Measurements from ENCODE around the gene ZKSCAN8.
A peak's percentile ranks its signal among the peaks of the same experiment; 100 is the strongest.
"Not testable (repeated sequence)": the region's sequence is repeated elsewhere in the genome, so short reads cannot be mapped to it uniquely, and the experiment has no call there.

ZKSCAN8 gene

GRCh38 chr6:28141500-28142329, at the start of gene ZKSCAN8:
Gene ZKSCAN8, plus strand, starts transcription at chr6:28141883. Its CDS starts 6,525 bp downstream, at chr6:28148408.
- peak; percentile 86 for DNase-seq

GRCh38 chr6:28102222-28102621, 39.5 kb upstream of the ZKSCAN8 start:
- not testable (repeated sequence) for DNase-seq

GRCh38 chr6:28102699-28103098, 39.0 kb upstream of the ZKSCAN8 start:
- not testable (repeated sequence) for DNase-seq

- DNase-seq, result peak; percentile 86
Observed at GRCh38 chr6:28104392-28105244, 37.1 kb upstream of the ZKSCAN8 start.

- no peak for DNase-seq
Observed at GRCh38 chr6:28105245-28105639, 36.4 kb upstream of the ZKSCAN8 start.

- DNase-seq, result no peak
Observed at GRCh38 chr6:28107506-28107905, 34.2 kb upstream of the ZKSCAN8 start.

GRCh38 chr6:28111964-28112363, 29.7 kb upstream of the ZKSCAN8 start:
- no peak for DNase-seq

GRCh38 chr6:28115799-28116198, 25.9 kb upstream of the ZKSCAN8 start:
- DNase-seq, result no peak

GRCh38 chr6:28117386-28118050, 24.2 kb upstream of the ZKSCAN8 start:
- no peak for DNase-seq

GRCh38 chr6:28118217-28118616, 23.5 kb upstream of the ZKSCAN8 start:
- DNase-seq, result no peak

GRCh38 chr6:28121876-28122275, 19.8 kb upstream of the ZKSCAN8 start:
- DNase-seq, result no peak

GRCh38 chr6:28122283-28122682, 19.4 kb upstream of the ZKSCAN8 start:
- DNase-seq, result not testable (repeated sequence)

GRCh38 chr6:28124350-28124970, 17.2 kb upstream of the ZKSCAN8 start, which contains the start of gene ZSCAN16:
Gene ZSCAN16, plus strand, starts transcription at chr6:28124609. Its CDS starts 835 bp downstream, at chr6:28125444.
- DNase-seq, result peak; percentile 73

GRCh38 chr6:28124971-28125353, 16.7 kb upstream of the ZKSCAN8 start:
- no peak for DNase-seq

GRCh38 chr6:28125401-28125800, 16.3 kb upstream of the ZKSCAN8 start:
- no peak for DNase-seq

- no peak for DNase-seq
Observed at GRCh38 chr6:28134015-28134414, 7.7 kb upstream of the ZKSCAN8 start.

- DNase-seq, result no peak
Observed at GRCh38 chr6:28134716-28135115, 7.0 kb upstream of the ZKSCAN8 start.

- no peak for DNase-seq
Observed at GRCh38 chr6:28135393-28135792, 6.3 kb upstream of the ZKSCAN8 start.

- peak; percentile 82 for DNase-seq
Observed at GRCh38 chr6:28136585-28137504, 4.8 kb upstream of the ZKSCAN8 start.

GRCh38 chr6:28137505-28137981, 4.1 kb upstream of the ZKSCAN8 start:
- DNase-seq, result peak; percentile 26

- no peak for DNase-seq
Observed at GRCh38 chr6:28139860-28140543, 1.7 kb upstream of the ZKSCAN8 start.

All from stimulated activated CD4-positive, alpha-beta T cell treated with anti-CD3 and anti-CD28 coated beads, Interleukin-1b, Interleukin-23, amount 100 ng/mL, for 48 hours (primary cell).